H1 (cell line): ENCODE results near the gene TBC1D23. TPM values are rescaled to one million over a fixed set of nuclear protein-coding genes. Genes with fewer than 3 reads are reported as not detected.

Source experiments
- CTCF ChIA-PET: fragments of 300-600 bp; sonication (Branson Sonifier 250); formaldehyde crosslinking; loops from one replicate; lab custom pipeline; 2021; ENCODE audit not compliant: partially characterized antibody; lab: Charles Lee
- POLR2A ChIA-PET: fragments of 300-600 bp; sonication (Branson Sonifier 250); formaldehyde crosslinking; loops from one replicate; lab custom pipeline; 2021; ENCODE audit warnings: inconsistent platforms; ENCODE audit not compliant: partially characterized antibody; lab: Charles Lee
- DNase-seq, 2 experiments: peaks; one replicate each; pipeline versions ENCODE4 v3.0.0 to v3.0.0-alpha.2; 2010 to 2022; ENCODE audit warnings: low spot score in 2 of 2, low read depth in 1 of 2, mixed read lengths in 1 of 2
- FAIRE-seq: peaks from 2 replicates; lab custom pipeline; 2011; peaks lifted over from hg19 to GRCh38; lab: Jason Lieb, UNC
- H2AFZ ChIP-seq: 2 replicates; pipeline ENCODE4 v1.8.1; 2012; ENCODE audit warnings: low read length, inconsistent platforms
- H2AK5ac ChIP-seq: 2 replicates; pipeline ENCODE4 v1.6.1; 2013; ENCODE audit warnings: low read depth, low read length
- H2BK120ac ChIP-seq: replicated peaks from 2 replicates; pipeline ENCODE3; 2013; ENCODE audit warnings: low read depth, low read length, inconsistent platforms
- H2BK12ac ChIP-seq: 2 replicates; pipeline ENCODE4 v1.6.1; 2013; ENCODE audit warnings: low read depth, low read length
- H2BK15ac ChIP-seq: 2 replicates; pipeline ENCODE4 v1.6.1; 2013; ENCODE audit warnings: low read length
- H2BK20ac ChIP-seq: 2 replicates; pipeline ENCODE4 v1.6.1; 2013; ENCODE audit warnings: low read length
- H2BK5ac ChIP-seq: 2 replicates; pipeline ENCODE4 v1.6.1; 2013; ENCODE audit warnings: low read depth, low read length
- H3K14ac ChIP-seq: 2 replicates; pipeline ENCODE4 v1.6.1; 2013; ENCODE audit warnings: inconsistent platforms; ENCODE audit not compliant: insufficient read length
- H3K18ac ChIP-seq: 2 replicates; pipeline ENCODE4 v1.6.1; 2013; ENCODE audit warnings: low read length; ENCODE audit errors: extremely low read depth
- H3K23ac ChIP-seq: 2 replicates; pipeline ENCODE4 v1.6.1; 2013; ENCODE audit warnings: inconsistent platforms; ENCODE audit not compliant: insufficient read length
- H3K23me2 ChIP-seq: 2 replicates; pipeline ENCODE4 v1.6.1; 2013; ENCODE audit warnings: low read depth, low read length
- H3K27ac ChIP-seq: 2 replicates; pipeline ENCODE4 v1.6.1; 2011; ENCODE audit warnings: low read depth, low read length, inconsistent platforms
- H3K27me3 ChIP-seq, 4 experiments: replicated peaks in 1 of 4; 1 replicate in 1 of 4; 2 replicates in 3 of 4; pipeline versions ENCODE4 v1.6.1 to v1.8.1; 2011 to 2013; ENCODE audit warnings: low read length in 3 of 4, mild to moderate bottlenecking in 3 of 4, inconsistent platforms in 2 of 4, mixed read lengths in 2 of 4, moderate library complexity in 1 of 4; ENCODE audit not compliant: control insufficient read depth in 3 of 4, insufficient read depth in 3 of 4; ENCODE audit errors: extremely low read depth in 1 of 4
- H3K36me3 ChIP-seq, 4 experiments: 2 replicates each; pipeline versions ENCODE4 v1.6.1 to v1.8.1; 2011 to 2013; ENCODE audit warnings: mild to moderate bottlenecking in 4 of 4, low read length in 3 of 4, moderate library complexity in 2 of 4, control low read depth in 1 of 4, inconsistent platforms in 1 of 4; ENCODE audit not compliant: insufficient read depth in 4 of 4, control insufficient read depth in 2 of 4
- H3K4ac ChIP-seq: replicated peaks from 2 replicates; pipeline ENCODE3; 2013; ENCODE audit warnings: low read length, low read depth, mixed read lengths, inconsistent platforms; ENCODE audit not compliant: insufficient read length
- H3K4me1 ChIP-seq, 4 experiments: replicated peaks in 1 of 4; 1 replicate in 1 of 4; 2 replicates in 3 of 4; pipeline versions ENCODE4 v1.6.1 to v1.8.1; 2011 to 2013; ENCODE audit warnings: low read length in 3 of 4, inconsistent platforms in 2 of 4, mixed read lengths in 1 of 4; ENCODE audit not compliant: insufficient read depth in 4 of 4, control insufficient read depth in 3 of 4
- H3K4me2 ChIP-seq, 2 experiments: 2 replicates each; pipeline versions ENCODE4 v1.6.1 to v1.8.1; 2011 to 2013; ENCODE audit warnings: low read depth in 2 of 2, low read length in 2 of 2, control low read depth in 1 of 2, inconsistent platforms in 1 of 2, mild to moderate bottlenecking in 1 of 2; ENCODE audit not compliant: insufficient read depth in 1 of 2
- H3K4me3 ChIP-seq, 4 experiments: fragments of 200-600, 300-600 bp in 1 of 4; sonication (generic), shearing (Covaris generic), sonication (Bioruptor Twin) in 1 of 4; 2 replicates each; pipeline versions ENCODE4 v1.5.1 to v1.8.1; 2011 to 2016; ENCODE audit warnings: low read length in 4 of 4, low read depth in 3 of 4, control low read depth in 2 of 4, inconsistent platforms in 2 of 4, mild to moderate bottlenecking in 2 of 4, mixed read lengths in 1 of 4, moderate library complexity in 1 of 4; ENCODE audit not compliant: insufficient read depth in 2 of 4; ENCODE audit errors: extremely low read depth in 1 of 4
- H3K56ac ChIP-seq: replicated peaks from 2 replicates; pipeline ENCODE3; 2013; ENCODE audit warnings: low read depth, mild to moderate bottlenecking, mixed read lengths, low read length, inconsistent platforms; ENCODE audit not compliant: insufficient read length
- H3K79me1 ChIP-seq: 2 replicates; pipeline ENCODE4 v1.6.1; 2013; ENCODE audit warnings: low read depth, low read length, control low read depth
- H3K79me2 ChIP-seq, 2 experiments: 2 replicates each; pipeline versions ENCODE4 v1.6.1 to v1.8.1; 2012 to 2013; ENCODE audit warnings: low read length in 2 of 2, mild to moderate bottlenecking in 2 of 2, inconsistent platforms in 1 of 2; ENCODE audit not compliant: insufficient read depth in 2 of 2, control insufficient read depth in 1 of 2
- H3K9ac ChIP-seq, 4 experiments: replicated peaks in 1 of 4; 1 replicate in 1 of 4; 2 replicates in 3 of 4; pipeline versions ENCODE4 v1.6.1 to v1.8.1; 2011 to 2013; ENCODE audit warnings: low read depth in 3 of 4, low read length in 3 of 4, control low read depth in 2 of 4, mild to moderate bottlenecking in 2 of 4, moderate library complexity in 2 of 4, inconsistent platforms in 1 of 4; ENCODE audit errors: extremely low read depth in 1 of 4
- H3K9me3 ChIP-seq, 2 experiments: 2 replicates each; pipeline versions ENCODE4 v1.6.1 to v1.8.1; 2012 to 2013; ENCODE audit warnings: mild to moderate bottlenecking in 2 of 2, moderate library complexity in 2 of 2, control low read depth in 1 of 2, inconsistent platforms in 1 of 2, low read depth in 1 of 2, low read length in 1 of 2, mixed read lengths in 1 of 2; ENCODE audit not compliant: insufficient read depth in 2 of 2
- H4K20me1 ChIP-seq, 2 experiments: replicated peaks in 1 of 2; 2 replicates each; pipeline versions ENCODE3 to v1.8.1; 2011 to 2013; ENCODE audit warnings: inconsistent platforms in 2 of 2, low read length in 2 of 2, mild to moderate bottlenecking in 1 of 2; ENCODE audit not compliant: insufficient read depth in 2 of 2, control insufficient read depth in 1 of 2
- H4K5ac ChIP-seq: 2 replicates; pipeline ENCODE4 v1.6.1; 2013; ENCODE audit warnings: low read length, low read depth, mixed read lengths, inconsistent platforms; ENCODE audit not compliant: insufficient read length
- H4K8ac ChIP-seq: 2 replicates; pipeline ENCODE4 v1.8.0; 2013; ENCODE audit warnings: mild to moderate bottlenecking, moderate library complexity, low read length, inconsistent platforms; ENCODE audit not compliant: insufficient read depth; ENCODE audit errors: extremely low read depth
- H4K91ac ChIP-seq: replicated peaks from 2 replicates; pipeline ENCODE3; 2013; ENCODE audit warnings: low read length, mixed read lengths, inconsistent platforms; ENCODE audit not compliant: insufficient read length
- BCL11A ChIP-seq, 2 experiments: IDR thresholded peaks; one replicate each; pipeline ENCODE4 v1.6.1; 2011; ENCODE audit warnings: low read depth in 2 of 2, low read length in 2 of 2, mild to moderate bottlenecking in 2 of 2
- E2F6 ChIP-seq: IDR thresholded peaks from 2 replicates; pipeline ENCODE4 v1.6.1; 2012; ENCODE audit warnings: inconsistent platforms
- EGR1 ChIP-seq: IDR thresholded peaks from 2 replicates; pipeline ENCODE4 v1.6.1; 2011; ENCODE audit warnings: low read depth, low read length, borderline replicate concordance
- HDAC2 ChIP-seq, 2 experiments: fragments of 300-600 bp in 1 of 2; sonication (generic) in 1 of 2; IDR thresholded peaks; 2 replicates each; pipeline ENCODE4 v1.6.1; 2011 to 2012; ENCODE audit warnings: low read depth in 2 of 2, low read length in 2 of 2, mild to moderate bottlenecking in 2 of 2, moderate library complexity in 2 of 2, borderline replicate concordance in 1 of 2, inconsistent platforms in 1 of 2
- KDM1A ChIP-seq: fragments of 200-600, 300-600 bp; sonication (generic); IDR thresholded peaks from 2 replicates; pipeline ENCODE4 v1.7.1; 2016; ENCODE audit warnings: mild to moderate bottlenecking, low read length, borderline replicate concordance
- KDM4A ChIP-seq: IDR thresholded peaks from one replicate; pipeline ENCODE4 v1.7.1; 2012; ENCODE audit warnings: low read depth, mild to moderate bottlenecking, moderate library complexity, low read length, inconsistent platforms; ENCODE audit not compliant: severe bottlenecking
- PHF8 ChIP-seq: fragments of 200-600 bp; sonication (generic); conservative IDR thresholded peaks from 2 replicates; pipeline ENCODE4 v1.7.1; 2012; ENCODE audit warnings: low read depth, mild to moderate bottlenecking, inconsistent platforms, low read length, moderate library complexity
- RAD21 ChIP-seq, 2 experiments: IDR thresholded peaks in 1 of 2; conservative IDR thresholded peaks in 1 of 2; 2 replicates each; pipeline ENCODE4 v1.6.1; 2011; ENCODE audit warnings: low read depth in 2 of 2, low read length in 2 of 2, improper control_type of control experiment in 1 of 2, inconsistent platforms in 1 of 2, mild to moderate bottlenecking in 1 of 2, moderate library complexity in 1 of 2
- SP1 ChIP-seq: IDR thresholded peaks from 2 replicates; pipeline ENCODE4 v1.6.1; 2011; ENCODE audit warnings: low read depth, low read length
- SP4 ChIP-seq: IDR thresholded peaks from 2 replicates; pipeline ENCODE4 v1.6.1; 2012; ENCODE audit warnings: low read length, inconsistent platforms
- USF2 ChIP-seq: IDR thresholded peaks from 2 replicates; pipeline ENCODE4 v1.6.1; 2011; ENCODE audit warnings: low read length, improper control_type of control experiment
- polyA plus RNA-seq, 7 experiments: library from polyadenylated mRNA; depleted of rRNA in 3 of 7; stranded (reverse) in 5 of 7; unstranded in 2 of 7; fragments of >200 nt in 5 of 7; fragments of 200-250 nt in 2 of 7; gene quantifications; 1 replicate in 5 of 7; 2 replicates in 1 of 7; 4 replicates in 1 of 7; pipeline versions ENCODE4 v1.2.1 to v1.2.3, GENCODE V29; 2011 to 2013; ENCODE audit warnings: missing spikeins in 2 of 7, mixed read lengths in 2 of 7
- total RNA-seq: library from RNA; stranded (reverse); fragmentation: NEBNext Ultra II Directional; extraction: Animal tissue kit (Norgen Biotek cat#: 25700); gene quantifications from 2 replicates; pipeline ENCODE4 v1.2.1, GENCODE V29; 2021

Gene TBC1D23
- total and polyA plus RNA-seq, 2 of the 8 experiments (the other 6 are each of a cell fraction or from before 2014, with no cell fraction given): 6.4 to 29.3 TPM

GRCh38 chr3:100246999-100247398, 13.8 kb upstream of the TBC1D23 start:
- Histone ChIP-seq H4K5ac (no peak overlapping the region), H3K56ac (no peak overlapping the region), H3K79me1 (no peaks in the 10 kb centered on the region), H2AK5ac (no peak overlapping the region), H4K91ac (no peak overlapping the region), H3K27me3 (no peaks in the 10 kb centered on the region), H3K4me2 (no peak overlapping the region), H3K4ac (no peak overlapping the region), H3K4me1 (no peaks in the 10 kb centered on the region), H3K23me2 (no peaks in the 10 kb centered on the region), H2BK15ac (no peak overlapping the region), H2BK120ac (no peak overlapping the region), H3K79me2 (no peaks in the 10 kb centered on the region; a peak in 1 of 4 replicates), H3K36me3 (no peaks in the 10 kb centered on the region), H3K14ac (no peak overlapping the region), H2BK12ac (no peak overlapping the region), H3K9me3 (no peaks in the 10 kb centered on the region), H4K8ac (no peak overlapping the region), H4K20me1 (no peaks in the 10 kb centered on the region), H3K4me3 (no peak overlapping the region), H3K23ac (no peak overlapping the region), H3K9ac (no peak overlapping the region), H2AFZ (no peak overlapping the region), H2BK5ac (no peak overlapping the region), H3K27ac (no peak overlapping the region), H3K18ac (no peak overlapping the region), H2BK20ac (no peak overlapping the region)
- TF ChIP-seq BCL11A (IDR thresholded peaks at IDR 0.05; ENCODE audit: low read depth in 2 of 2, low read length in 2 of 2) (no peak), E2F6 (no peak), SP1 (no peak), KDM4A (no peak), USF2 (no peak), KDM1A (no peak), PHF8 (no peak), RAD21 (IDR thresholded peaks at IDR 0.05 in 1 of 2, conservative IDR thresholded peaks at IDR 0.05 in 1 of 2; ENCODE audit: low read depth in 2 of 2, low read length in 2 of 2) (no peak), SP4 (no peak), EGR1 (no peak), HDAC2 (IDR thresholded peaks at IDR 0.05; ENCODE audit: borderline replicate concordance in 1 of 2, low read depth in 2 of 2, low read length in 2 of 2) (no peak)
- CTCF ChIA-PET: no interaction called here
- POLR2A ChIA-PET: no interaction called here
- no peak for DNase-seq
- FAIRE-seq: no peak
